OCI-LY1 (cell line): Measurements from ENCODE around the gene VPS45.

ENCODE experiments used
- H2AFZ ChIP-seq: fragments of 200-600 bp; sonication (generic), shearing (Covaris generic); 2 replicates; pipeline ENCODE4 v1.6.0; 2014; ENCODE audit warnings: antibody characterized with exemption, mild to moderate bottlenecking, low read length
- H3F3A ChIP-seq: fragments of 200-600 bp; sonication (generic), shearing (Covaris generic); 2 replicates; pipeline ENCODE4 v1.6.0; 2014; ENCODE audit warnings: mild to moderate bottlenecking, antibody characterized with exemption, low read length, moderate library complexity; ENCODE audit not compliant: insufficient read depth
- H3K27ac ChIP-seq: fragments of 200-600 bp; sonication (generic); 2 replicates; pipeline ENCODE4 v1.5.1; 2014; ENCODE audit warnings: low read length, mixed run types, mild to moderate bottlenecking, low read depth; ENCODE audit not compliant: poor library complexity, severe bottlenecking
- H3K27me3 ChIP-seq: fragments of 200-600 bp; sonication (generic); 2 replicates; pipeline ENCODE4 v1.6.0; 2014; ENCODE audit warnings: antibody characterized with exemption, mild to moderate bottlenecking, low read length, moderate library complexity; ENCODE audit not compliant: insufficient read depth
- H3K36me3 ChIP-seq: fragments of 200-600 bp; sonication (generic); 2 replicates; pipeline ENCODE4 v1.6.1; 2014; ENCODE audit warnings: mild to moderate bottlenecking, antibody characterized with exemption, low read length, moderate library complexity, mixed read lengths; ENCODE audit not compliant: insufficient read depth
- H3K4me1 ChIP-seq: fragments of 200-600 bp; sonication (generic); 2 replicates; pipeline ENCODE4 v1.5.1; 2014; ENCODE audit warnings: mild to moderate bottlenecking, low read length, moderate library complexity; ENCODE audit not compliant: insufficient read depth, severe bottlenecking
- H3K4me2 ChIP-seq: fragments of 200-600 bp; sonication (generic), shearing (Covaris generic); 2 replicates; pipeline ENCODE4 v1.6.1; 2014; ENCODE audit warnings: low read length
- H3K4me3 ChIP-seq: fragments of 200-600 bp; sonication (generic); 2 replicates; pipeline ENCODE4 v1.5.1; 2014; ENCODE audit warnings: low read length, low read depth, mild to moderate bottlenecking, mixed read lengths; ENCODE audit not compliant: poor library complexity, severe bottlenecking
- H3K79me2 ChIP-seq: fragments of 200-600 bp; shearing (Covaris generic); 2 replicates; pipeline ENCODE4 v1.6.1; 2016; ENCODE audit warnings: mixed run types, low read length, mixed read lengths; ENCODE audit not compliant: insufficient read depth
- H3K9ac ChIP-seq: fragments of 200-600 bp; sonication (generic), shearing (Covaris generic); 2 replicates; pipeline ENCODE4 v1.6.1; 2014; ENCODE audit warnings: mild to moderate bottlenecking, low read length, mixed read lengths
- H3K9me2 ChIP-seq: fragments of 200-600 bp; sonication (generic), shearing (Covaris generic); 2 replicates; pipeline ENCODE4 v1.6.1; 2014; ENCODE audit warnings: low read depth, mild to moderate bottlenecking, low read length, mixed read lengths
- H3K9me3 ChIP-seq: fragments of 200-600 bp; shearing (Covaris generic); 2 replicates; pipeline ENCODE4 v1.6.1; 2014; ENCODE audit warnings: low read length, mixed read lengths
- H4K20me1 ChIP-seq: fragments of 200-600 bp; sonication (generic), shearing (Covaris generic); 2 replicates; pipeline ENCODE4 v1.6.0; 2016; ENCODE audit warnings: mild to moderate bottlenecking, low read length; ENCODE audit not compliant: insufficient read depth
- CTCF ChIP-seq: fragments of 200-600 bp; sonication (generic), shearing (Covaris generic); IDR thresholded peaks from 2 replicates; pipeline ENCODE4 v1.5.1; 2017; ENCODE audit warnings: mild to moderate bottlenecking, antibody characterized with exemption, low read length, moderate library complexity, mixed read lengths
- EZH2 ChIP-seq: fragments of 200-600 bp; sonication (generic), shearing (Covaris generic); IDR thresholded peaks from 2 replicates; pipeline ENCODE4 v1.8.0; 2017; ENCODE audit warnings: borderline replicate concordance, mixed run types, mild to moderate bottlenecking, antibody characterized with exemption, low read length, moderate library complexity, mixed read lengths

Gene VPS45

GRCh38 chr1:150176593-150176992, 109.0 kb downstream of the VPS45 start:
- TF ChIP-seq EZH2: no peak
- no peak for TF ChIP-seq CTCF
- H3K79me2 ChIP-seq: no peaks in the 10 kb centered on the region
- no peaks in the 10 kb centered on the region for H4K20me1 ChIP-seq
- H3K4me3 ChIP-seq: no peak overlapping the region
- H3K36me3 ChIP-seq: no peaks in the 10 kb centered on the region
- no peak overlapping the region for H3K27ac ChIP-seq
- no peaks in the 10 kb centered on the region for H3K27me3 ChIP-seq
- no peaks in the 10 kb centered on the region for H3K4me1 ChIP-seq
- no peaks in the 10 kb centered on the region for H3F3A ChIP-seq
- no peak overlapping the region for H3K9ac ChIP-seq
- H3K4me2 ChIP-seq: no peak overlapping the region
- H2AFZ ChIP-seq: no peak overlapping the region
- no peaks in the 10 kb centered on the region for H3K9me2 ChIP-seq
- no peaks in the 10 kb centered on the region for H3K9me3 ChIP-seq

- no peaks in the 10 kb centered on the region for H3K9me3 ChIP-seq
- no peak overlapping the region for H3K9ac ChIP-seq
- H3K4me1 ChIP-seq: no peaks in the 10 kb centered on the region
- TF ChIP-seq EZH2 (no peak), CTCF (no peak)
- no peaks in the 10 kb centered on the region for H4K20me1 ChIP-seq
- no peak overlapping the region for H2AFZ ChIP-seq
- H3K27ac ChIP-seq: no peak overlapping the region
- H3K9me2 ChIP-seq: no peaks in the 10 kb centered on the region
- no peaks in the 10 kb centered on the region for H3F3A ChIP-seq
- H3K27me3 ChIP-seq: no peaks in the 10 kb centered on the region
- H3K4me3 ChIP-seq: no peak overlapping the region
- H3K79me2 ChIP-seq: no peaks in the 10 kb centered on the region
- H3K4me2 ChIP-seq: no peak overlapping the region
- no peaks in the 10 kb centered on the region for H3K36me3 ChIP-seq
Measured at GRCh38 chr1:150178548-150178947, 111.0 kb downstream of the VPS45 start.

- no peak for TF ChIP-seq EZH2
- H3K4me3 ChIP-seq: no peak overlapping the region
- H3K4me1 ChIP-seq: no peaks in the 10 kb centered on the region
- H4K20me1 ChIP-seq: no peaks in the 10 kb centered on the region
- no peaks in the 10 kb centered on the region for H3K27me3 ChIP-seq
- no peaks in the 10 kb centered on the region for H3K36me3 ChIP-seq
- H3K9ac ChIP-seq: no peak overlapping the region
- H2AFZ ChIP-seq: no peak overlapping the region
- H3F3A ChIP-seq: no peaks in the 10 kb centered on the region
- H3K9me3 ChIP-seq: no peaks in the 10 kb centered on the region
- H3K79me2 ChIP-seq: no peaks in the 10 kb centered on the region
- no peak overlapping the region for H3K4me2 ChIP-seq
- no peaks in the 10 kb centered on the region for H3K9me2 ChIP-seq
- H3K27ac ChIP-seq: no peak overlapping the region
Measured at GRCh38 chr1:150179867-150180266, 112.3 kb downstream of the VPS45 start.

- Histone ChIP-seq H3K9ac (no peak overlapping the region), H3K79me2 (no peaks in the 10 kb centered on the region), H3K4me2 (no peak overlapping the region), H3K4me3 (no peak overlapping the region), H4K20me1 (no peaks in the 10 kb centered on the region), H3K4me1 (no peaks in the 10 kb centered on the region), H3K36me3 (no peaks in the 10 kb centered on the region), H3K27me3 (no peaks in the 10 kb centered on the region), H3K9me3 (no peaks in the 10 kb centered on the region), H3K27ac (no peak overlapping the region), H3F3A (no peaks in the 10 kb centered on the region), H2AFZ (no peak overlapping the region), H3K9me2 (no peaks in the 10 kb centered on the region)
- TF ChIP-seq CTCF (no peak), EZH2 (no peak)
Measured at GRCh38 chr1:150180474-150180873, 112.9 kb downstream of the VPS45 start.
